Neural cell (in vitro differentiated cells): ENCODE results near the gene RHOBTB1. TPM values are rescaled to one million over a fixed set of nuclear protein-coding genes. Genes with fewer than 3 reads are reported as not detected.

Experiments used
- H2AFZ ChIP-seq: fragments of 200-600, 300-800 bp; sonication (generic), shearing (Covaris generic); 2 replicates; pipeline ENCODE4 v1.6.0; 2014; ENCODE audit warnings: low read depth, mild to moderate bottlenecking, antibody characterized with exemption, low read length, moderate library complexity
- H3F3A ChIP-seq: fragments of 200-600 bp; shearing (Covaris generic); 2 replicates; pipeline ENCODE4 v1.6.1; 2016; ENCODE audit warnings: mild to moderate bottlenecking, moderate library complexity, mixed read lengths, antibody characterized with exemption, low read length; ENCODE audit not compliant: insufficient read depth, poor library complexity, severe bottlenecking
- H3K27ac ChIP-seq: fragments of 200-600, 300-800 bp; sonication (generic), shearing (Covaris generic); 2 replicates; pipeline ENCODE4 v1.5.1; 2014; ENCODE audit warnings: mild to moderate bottlenecking, low read length, moderate library complexity
- H3K27me3 ChIP-seq: fragments of 300-800, 200-600 bp; sonication (generic), shearing (Covaris generic); 2 replicates; pipeline ENCODE4 v1.6.0; 2014; ENCODE audit warnings: mild to moderate bottlenecking, low read depth, low read length, moderate library complexity; ENCODE audit not compliant: insufficient read depth
- H3K36me3 ChIP-seq: fragments of 300-800, 200-600 bp; sonication (generic), shearing (Covaris generic); 2 replicates; pipeline ENCODE4 v1.5.1; 2014; ENCODE audit warnings: mild to moderate bottlenecking, antibody characterized with exemption, low read length, moderate library complexity; ENCODE audit not compliant: insufficient read depth
- H3K4me2 ChIP-seq: fragments of 300-800, 200-600 bp; sonication (generic), shearing (Covaris generic); 2 replicates; pipeline ENCODE4 v1.6.0; 2014; ENCODE audit warnings: mild to moderate bottlenecking, low read length
- H3K4me3 ChIP-seq: fragments of 300-800, 200-600 bp; sonication (generic), shearing (Covaris generic); 2 replicates; pipeline ENCODE4 v1.5.1; 2014; ENCODE audit warnings: mild to moderate bottlenecking, low read length, moderate library complexity
- H3K79me2 ChIP-seq: fragments of 200-600 bp; shearing (Covaris generic); replicated peaks from 2 replicates; pipeline ENCODE4 v1.6.0; 2014; ENCODE audit warnings: mild to moderate bottlenecking, low read length, moderate library complexity; ENCODE audit not compliant: insufficient read depth
- H3K9ac ChIP-seq: fragments of 300-800, 200-600 bp; sonication (generic), shearing (Covaris generic); 2 replicates; pipeline ENCODE4 v1.6.1; 2016; ENCODE audit warnings: mild to moderate bottlenecking, low read length, mixed read lengths
- H3K9me2 ChIP-seq: fragments of 200-600 bp; shearing (Covaris generic); 2 replicates; pipeline ENCODE4 v1.6.1; 2016; ENCODE audit warnings: mild to moderate bottlenecking, low read length, mixed read lengths; ENCODE audit not compliant: insufficient read depth
- H3K9me3 ChIP-seq: fragments of 200-600, 300-800 bp; sonication (generic), shearing (Covaris generic); 2 replicates; pipeline ENCODE4 v1.6.1; 2016; ENCODE audit warnings: mild to moderate bottlenecking, mixed run types, low read length, moderate library complexity, mixed read lengths
- H4K20me1 ChIP-seq: fragments of 200-600 bp; shearing (Covaris generic); 2 replicates; pipeline ENCODE4 v1.6.1; 2016; ENCODE audit warnings: mild to moderate bottlenecking, mixed run types; ENCODE audit not compliant: insufficient read depth
- EP300 ChIP-seq: fragments of 450-650 bp; conservative IDR thresholded peaks from 2 replicates; pipeline ENCODE4 v1.6.1; 2014; ENCODE audit warnings: antibody characterized with exemption, mild to moderate bottlenecking, moderate library complexity; ENCODE audit not compliant: poor library complexity, severe bottlenecking
- EZH2 ChIP-seq: fragments of 200-600, 300-800 bp; shearing (Covaris generic), sonication (generic); IDR thresholded peaks from 2 replicates; pipeline ENCODE4 v1.6.1; 2014; ENCODE audit warnings: antibody characterized with exemption, low read length, borderline replicate concordance, mild to moderate bottlenecking; ENCODE audit not compliant: insufficient read depth, poor library complexity, severe bottlenecking
- MXI1 ChIP-seq: fragments of 450-650 bp; conservative IDR thresholded peaks from 2 replicates; pipeline ENCODE4 v1.6.1; 2014; ENCODE audit warnings: antibody characterized with exemption, mild to moderate bottlenecking; ENCODE audit not compliant: poor library complexity, severe bottlenecking
- POLR2AphosphoS5 ChIP-seq: IDR thresholded peaks from 2 replicates; pipeline ENCODE4 v1.6.1; 2012
- RAD21 ChIP-seq: fragments of 450-650 bp; conservative IDR thresholded peaks from 2 replicates; pipeline ENCODE4 v1.6.1; 2014; ENCODE audit warnings: antibody characterized with exemption, mild to moderate bottlenecking, moderate library complexity
- SMC3 ChIP-seq: fragments of 450-650 bp; conservative IDR thresholded peaks from 2 replicates; pipeline ENCODE4 v1.6.1; 2014; ENCODE audit warnings: antibody characterized with exemption, mild to moderate bottlenecking, moderate library complexity; ENCODE audit not compliant: poor library complexity
- TAF1 ChIP-seq: IDR thresholded peaks from 2 replicates; pipeline ENCODE4 v1.6.1; 2012; ENCODE audit warnings: low read depth
- polyA plus RNA-seq: library from polyadenylated mRNA; depleted of rRNA; stranded (reverse); fragments of >200 nt; gene quantifications from 2 replicates; pipeline ENCODE4 v1.2.3, GENCODE V29; 2014
- TF ChIP-seq, protein P1 (sequence below): fragments of 450-650 bp; IDR thresholded peaks from 2 replicates; pipeline ENCODE4 v1.5.1; 2014; ENCODE audit warnings: antibody characterized with exemption, mild to moderate bottlenecking, moderate library complexity; ENCODE audit not compliant: poor library complexity, severe bottlenecking
- TF ChIP-seq, protein P2 (sequence below): IDR thresholded peaks from 2 replicates; pipeline ENCODE4 v1.6.1; 2012; ENCODE audit warnings: borderline replicate concordance

The RHOBTB1 gene
- polyA plus RNA-seq, 1 donor from 2014 or later: 10.5 TPM

DNA sequence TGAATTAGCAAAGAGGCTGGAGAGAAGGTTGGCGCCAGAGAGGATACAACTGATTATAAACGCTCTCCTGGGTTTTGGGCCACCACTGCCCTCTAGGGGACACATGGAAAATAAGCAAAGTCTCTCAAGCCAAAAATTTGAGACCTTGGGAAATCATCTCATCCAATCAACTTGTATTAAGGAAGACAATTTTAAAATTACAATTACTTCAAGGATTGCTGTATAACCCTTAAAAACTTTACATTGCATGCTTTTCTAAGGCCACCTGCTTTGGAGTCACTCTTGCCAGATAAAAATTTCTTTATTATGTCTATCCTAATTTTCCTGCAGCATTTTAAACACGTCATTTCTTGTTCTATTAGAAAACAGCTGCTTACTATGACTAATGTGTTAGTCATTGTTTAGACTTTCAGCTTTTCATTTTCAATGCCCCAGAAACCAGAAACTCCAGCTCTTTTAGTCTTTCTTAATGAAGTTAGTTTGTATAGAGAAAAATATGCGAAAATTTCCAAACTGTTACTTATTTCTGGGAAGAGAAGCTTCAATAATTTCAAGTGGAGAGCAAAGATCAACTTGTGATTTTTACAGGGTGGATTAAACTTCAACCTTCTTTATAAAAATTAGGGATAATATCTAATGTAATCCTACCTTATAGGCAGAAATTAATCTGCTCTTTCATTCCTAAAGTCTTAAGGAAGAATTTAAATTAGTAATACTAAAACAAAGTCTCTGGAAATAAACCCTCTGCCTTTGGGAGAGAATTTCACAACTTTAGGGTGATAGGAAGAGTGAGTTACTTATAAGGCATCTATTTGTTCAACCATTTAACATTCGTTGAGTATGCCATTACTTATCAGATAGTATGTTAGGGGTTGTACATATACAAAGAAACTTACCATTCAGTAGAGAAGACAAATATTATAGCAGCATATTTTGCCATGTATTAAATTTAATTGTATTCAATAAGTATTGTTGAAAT is 20.6 kb upstream of the RHOBTB1 start:
- no peaks in the 10 kb centered on the region for H4K20me1 ChIP-seq
- no peaks in the 10 kb centered on the region for H3K9me3 ChIP-seq
- H3K79me2 ChIP-seq: no peaks in the 10 kb centered on the region
- H3K9ac ChIP-seq: no peak overlapping the region
- no peaks in the 10 kb centered on the region for H3K36me3 ChIP-seq
- no peak overlapping the region for H3K27ac ChIP-seq
- H3K4me2 ChIP-seq: no peak overlapping the region
- H2AFZ ChIP-seq: no peak overlapping the region
- no peaks in the 10 kb centered on the region for H3F3A ChIP-seq
- H3K4me3 ChIP-seq: no peak overlapping the region
- H3K9me2 ChIP-seq: no peaks in the 10 kb centered on the region
- TF ChIP-seq, protein P1, sequence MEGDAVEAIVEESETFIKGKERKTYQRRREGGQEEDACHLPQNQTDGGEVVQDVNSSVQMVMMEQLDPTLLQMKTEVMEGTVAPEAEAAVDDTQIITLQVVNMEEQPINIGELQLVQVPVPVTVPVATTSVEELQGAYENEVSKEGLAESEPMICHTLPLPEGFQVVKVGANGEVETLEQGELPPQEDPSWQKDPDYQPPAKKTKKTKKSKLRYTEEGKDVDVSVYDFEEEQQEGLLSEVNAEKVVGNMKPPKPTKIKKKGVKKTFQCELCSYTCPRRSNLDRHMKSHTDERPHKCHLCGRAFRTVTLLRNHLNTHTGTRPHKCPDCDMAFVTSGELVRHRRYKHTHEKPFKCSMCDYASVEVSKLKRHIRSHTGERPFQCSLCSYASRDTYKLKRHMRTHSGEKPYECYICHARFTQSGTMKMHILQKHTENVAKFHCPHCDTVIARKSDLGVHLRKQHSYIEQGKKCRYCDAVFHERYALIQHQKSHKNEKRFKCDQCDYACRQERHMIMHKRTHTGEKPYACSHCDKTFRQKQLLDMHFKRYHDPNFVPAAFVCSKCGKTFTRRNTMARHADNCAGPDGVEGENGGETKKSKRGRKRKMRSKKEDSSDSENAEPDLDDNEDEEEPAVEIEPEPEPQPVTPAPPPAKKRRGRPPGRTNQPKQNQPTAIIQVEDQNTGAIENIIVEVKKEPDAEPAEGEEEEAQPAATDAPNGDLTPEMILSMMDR: peak; percentile 76
- TF ChIP-seq SMC3: peak; percentile 72
- TF ChIP-seq POLR2AphosphoS5: no peak
- TF ChIP-seq MXI1: no peak
- TF ChIP-seq, protein P2, sequence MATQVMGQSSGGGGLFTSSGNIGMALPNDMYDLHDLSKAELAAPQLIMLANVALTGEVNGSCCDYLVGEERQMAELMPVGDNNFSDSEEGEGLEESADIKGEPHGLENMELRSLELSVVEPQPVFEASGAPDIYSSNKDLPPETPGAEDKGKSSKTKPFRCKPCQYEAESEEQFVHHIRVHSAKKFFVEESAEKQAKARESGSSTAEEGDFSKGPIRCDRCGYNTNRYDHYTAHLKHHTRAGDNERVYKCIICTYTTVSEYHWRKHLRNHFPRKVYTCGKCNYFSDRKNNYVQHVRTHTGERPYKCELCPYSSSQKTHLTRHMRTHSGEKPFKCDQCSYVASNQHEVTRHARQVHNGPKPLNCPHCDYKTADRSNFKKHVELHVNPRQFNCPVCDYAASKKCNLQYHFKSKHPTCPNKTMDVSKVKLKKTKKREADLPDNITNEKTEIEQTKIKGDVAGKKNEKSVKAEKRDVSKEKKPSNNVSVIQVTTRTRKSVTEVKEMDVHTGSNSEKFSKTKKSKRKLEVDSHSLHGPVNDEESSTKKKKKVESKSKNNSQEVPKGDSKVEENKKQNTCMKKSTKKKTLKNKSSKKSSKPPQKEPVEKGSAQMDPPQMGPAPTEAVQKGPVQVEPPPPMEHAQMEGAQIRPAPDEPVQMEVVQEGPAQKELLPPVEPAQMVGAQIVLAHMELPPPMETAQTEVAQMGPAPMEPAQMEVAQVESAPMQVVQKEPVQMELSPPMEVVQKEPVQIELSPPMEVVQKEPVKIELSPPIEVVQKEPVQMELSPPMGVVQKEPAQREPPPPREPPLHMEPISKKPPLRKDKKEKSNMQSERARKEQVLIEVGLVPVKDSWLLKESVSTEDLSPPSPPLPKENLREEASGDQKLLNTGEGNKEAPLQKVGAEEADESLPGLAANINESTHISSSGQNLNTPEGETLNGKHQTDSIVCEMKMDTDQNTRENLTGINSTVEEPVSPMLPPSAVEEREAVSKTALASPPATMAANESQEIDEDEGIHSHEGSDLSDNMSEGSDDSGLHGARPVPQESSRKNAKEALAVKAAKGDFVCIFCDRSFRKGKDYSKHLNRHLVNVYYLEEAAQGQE: no peak
- no peak for TF ChIP-seq EP300
- TF ChIP-seq RAD21: peak; percentile 73
- no peak for TF ChIP-seq EZH2
- TF ChIP-seq TAF1: no peak
- H3K27me3 ChIP-seq: no peaks in the 10 kb centered on the region

GRCh38 chr10:60963441-60964256 is 19.7 kb upstream of the RHOBTB1 start:
- Histone ChIP-seq H3K4me2 (no peak overlapping the region), H3K36me3 (no peaks in the 10 kb centered on the region), H3K9ac (no peak overlapping the region), H3K27me3 (no peaks in the 10 kb centered on the region), H3K27ac (no peak overlapping the region), H3K79me2 (no peaks in the 10 kb centered on the region), H3K9me2 (no peaks in the 10 kb centered on the region), H2AFZ (no peak overlapping the region), H3F3A (no peaks in the 10 kb centered on the region), H3K9me3 (no peaks in the 10 kb centered on the region), H3K4me3 (no peak overlapping the region), H4K20me1 (no peaks in the 10 kb centered on the region)
- no peak for TF ChIP-seq EP300
- no peak for TF ChIP-seq MXI1
- TF ChIP-seq TAF1: no peak
- TF ChIP-seq, protein P1: no peak
- no peak for TF ChIP-seq EZH2
- no peak for TF ChIP-seq SMC3
- TF ChIP-seq POLR2AphosphoS5: no peak
- TF ChIP-seq, protein P2: no peak
- TF ChIP-seq RAD21: no peak
